SK-N-MC (cell line): Measurements from ENCODE around the gene CELSR3.

Experiments
- DNase-seq: peaks from one replicate; pipeline ENCODE4 v3.0.0-alpha.2; 2011; ENCODE audit warnings: low read depth, low spot score
- H3K27ac ChIP-seq: fragments of 200-600 bp; sonication (generic); 2 replicates; pipeline ENCODE4 v1.5.1; 2016; ENCODE audit warnings: mixed run types
- H3K36me3 ChIP-seq: fragments of 200-600 bp; sonication (generic); 2 replicates; pipeline ENCODE4 v1.6.1; 2017; ENCODE audit warnings: antibody characterized with exemption, low read length, mixed read lengths; ENCODE audit not compliant: insufficient read depth
- H3K4me3 ChIP-seq: fragments of 200-600 bp; sonication (generic); 2 replicates; pipeline ENCODE4 v1.5.1; 2016
- H3K9ac ChIP-seq: fragments of 200-600 bp; sonication (generic); 2 replicates; pipeline ENCODE4 v1.8.0; 2017; ENCODE audit warnings: mixed run types, mixed read lengths; ENCODE audit not compliant: insufficient read length
- H3K9me3 ChIP-seq: fragments of 200-600 bp; sonication (generic); 2 replicates; pipeline ENCODE4 v1.6.1; 2017; ENCODE audit warnings: low read depth, mild to moderate bottlenecking, antibody characterized with exemption, low read length, moderate library complexity, mixed read lengths
- EZH2 ChIP-seq: fragments of 200-600 bp; sonication (generic); IDR thresholded peaks from one replicate; pipeline ENCODE4 v1.6.1; 2017; ENCODE audit warnings: antibody characterized with exemption
- FOXP2 ChIP-seq: optimal IDR thresholded peaks from 2 replicates; pipeline ENCODE3; 2011; ENCODE audit warnings: mild to moderate bottlenecking, moderate library complexity; ENCODE audit not compliant: insufficient read depth; ENCODE audit errors: extremely low read length, control extremely low read depth
- POLR2AphosphoS5 ChIP-seq: IDR thresholded peaks from 2 replicates; pipeline ENCODE4 v1.6.1; 2012; ENCODE audit warnings: mild to moderate bottlenecking, low read depth, low read length, borderline replicate concordance

Gene CELSR3

DNA sequence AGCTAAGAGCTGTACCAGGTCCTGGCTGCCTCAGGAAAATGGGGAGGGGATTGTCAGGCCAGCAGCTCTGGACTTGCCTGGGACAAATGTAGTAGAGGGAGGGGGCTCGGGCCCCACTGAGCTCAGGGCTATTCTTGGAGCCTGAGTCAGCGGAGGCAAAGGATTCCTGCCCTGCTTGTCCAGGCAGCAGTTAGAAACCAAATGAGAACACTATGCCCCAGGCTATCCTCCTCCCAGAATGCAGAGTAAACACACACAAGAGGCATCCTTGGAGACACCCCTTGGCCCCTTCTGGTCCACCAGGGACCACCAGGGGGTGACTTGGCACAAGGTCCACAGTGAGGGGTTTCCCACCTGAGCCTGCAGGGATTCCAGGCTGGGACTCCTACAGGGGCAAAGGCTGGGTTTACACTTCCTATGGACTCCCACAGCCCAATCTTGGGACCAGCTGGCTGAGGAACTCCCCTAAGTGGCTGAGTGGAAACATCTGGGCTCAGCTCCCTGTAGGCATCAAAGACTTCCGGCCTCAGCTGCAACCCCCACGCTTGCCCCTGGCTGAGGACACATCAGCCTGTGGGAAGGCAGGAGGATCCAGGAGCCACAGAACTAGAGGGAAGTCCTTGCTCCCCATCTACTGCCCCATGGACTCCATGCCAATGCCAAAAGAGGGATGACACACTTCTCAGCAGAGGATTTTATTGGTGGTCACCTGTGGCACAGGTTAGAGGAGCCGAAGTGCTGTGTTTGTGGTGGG lies 64.2 kb downstream of the CELSR3 start:
- H3K4me3 ChIP-seq: peak overlapping the region; percentile 14; the same call in 1 of the 2 replicates
- peak; percentile 24 for DNase-seq
- peaks cover 4% of the 10 kb centered on the region; the same call in 1 of the 2 replicates for H3K36me3 ChIP-seq
- H3K9me3 ChIP-seq: no peaks in the 10 kb centered on the region
- H3K9ac ChIP-seq: no peak overlapping the region
- TF ChIP-seq POLR2AphosphoS5 (no peak), EZH2 (no peak), FOXP2 (no peak)
- peak overlapping the region; percentile 71 for H3K27ac ChIP-seq

- no peak overlapping the region for H3K9ac ChIP-seq
- H3K9me3 ChIP-seq: no peaks in the 10 kb centered on the region
- TF ChIP-seq EZH2 (no peak), FOXP2 (no peak), POLR2AphosphoS5 (no peak)
- peaks cover 4% of the 10 kb centered on the region; the same call in 1 of the 2 replicates for H3K36me3 ChIP-seq
- H3K27ac ChIP-seq: no peak overlapping the region
- no peak for DNase-seq
- no peak overlapping the region for H3K4me3 ChIP-seq
Observed at GRCh38 chr3:48597408-48597800, 65.3 kb downstream of the CELSR3 start.

DNA sequence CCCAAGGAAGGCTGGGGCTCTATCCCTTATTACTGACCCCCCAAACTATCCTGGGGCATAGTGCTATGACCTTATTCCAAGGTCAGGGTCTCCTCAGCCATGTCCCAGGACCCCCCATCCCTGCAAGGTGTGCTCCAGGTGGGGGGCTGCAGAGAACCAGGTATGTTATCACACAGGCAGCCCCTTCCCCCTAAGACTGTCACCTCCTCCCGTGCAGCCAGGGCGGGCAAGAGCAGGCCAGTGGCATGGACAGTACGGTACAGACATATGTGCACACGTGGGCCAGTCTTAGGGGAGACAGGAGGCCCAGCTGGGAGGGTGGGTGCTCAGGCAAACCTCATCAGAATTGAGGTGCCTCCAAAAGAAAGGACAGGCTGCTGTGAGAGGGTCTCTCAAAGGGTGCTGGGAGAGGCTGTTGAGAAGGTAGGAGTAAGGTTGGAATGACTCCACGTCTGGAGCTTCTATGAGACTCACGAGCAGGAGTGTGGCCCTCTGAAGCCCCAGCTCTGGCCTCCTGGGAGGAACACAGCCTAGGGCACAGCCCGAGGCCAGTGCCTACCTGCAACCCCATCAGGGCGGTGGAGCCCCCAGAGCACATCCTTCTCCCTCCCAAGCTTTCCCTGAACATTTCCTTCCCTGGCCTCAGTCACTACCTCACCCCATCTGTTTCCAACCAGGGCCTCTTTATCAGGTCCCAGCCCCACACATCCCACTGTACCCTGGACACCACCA lies 65.8 kb downstream of the CELSR3 start:
- H3K36me3 ChIP-seq: peaks cover 4% of the 10 kb centered on the region; the same call in 1 of the 2 replicates
- no peaks in the 10 kb centered on the region for H3K9me3 ChIP-seq
- H3K4me3 ChIP-seq: no peak overlapping the region
- no peak for TF ChIP-seq EZH2
- TF ChIP-seq FOXP2: no peak
- TF ChIP-seq POLR2AphosphoS5: no peak
- no peak overlapping the region for H3K9ac ChIP-seq
- H3K27ac ChIP-seq: no peak overlapping the region; the same call in 1 of the 2 replicates
- no peak for DNase-seq

DNA sequence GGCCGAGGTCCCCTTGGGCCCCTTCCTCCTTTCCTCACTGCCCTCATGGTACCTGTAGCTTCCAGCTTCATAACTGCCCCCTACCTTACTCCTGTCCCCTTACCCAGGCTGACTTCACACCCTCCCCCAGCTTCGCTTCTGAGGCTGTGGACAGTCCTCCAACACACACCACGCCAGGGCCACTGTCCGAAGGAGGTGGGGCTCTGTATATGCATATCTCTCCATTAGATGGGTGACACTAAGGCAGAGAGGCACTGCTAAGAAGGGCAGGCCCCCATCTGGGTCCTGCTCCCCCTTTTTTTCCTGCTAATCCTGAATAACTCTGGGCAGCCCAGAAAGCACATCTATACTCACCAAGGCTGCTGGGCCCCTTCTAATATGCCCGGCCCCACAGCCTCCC lies 66.5 kb downstream of the CELSR3 start:
- no peak for DNase-seq
- H3K9ac ChIP-seq: no peak overlapping the region
- no peak overlapping the region for H3K27ac ChIP-seq
- no peaks in the 10 kb centered on the region for H3K9me3 ChIP-seq
- no peak overlapping the region for H3K4me3 ChIP-seq
- H3K36me3 ChIP-seq: peaks cover 2% of the 10 kb centered on the region; the same call in 1 of the 2 replicates
- TF ChIP-seq POLR2AphosphoS5: no peak
- TF ChIP-seq FOXP2: no peak
- TF ChIP-seq EZH2: no peak

DNA sequence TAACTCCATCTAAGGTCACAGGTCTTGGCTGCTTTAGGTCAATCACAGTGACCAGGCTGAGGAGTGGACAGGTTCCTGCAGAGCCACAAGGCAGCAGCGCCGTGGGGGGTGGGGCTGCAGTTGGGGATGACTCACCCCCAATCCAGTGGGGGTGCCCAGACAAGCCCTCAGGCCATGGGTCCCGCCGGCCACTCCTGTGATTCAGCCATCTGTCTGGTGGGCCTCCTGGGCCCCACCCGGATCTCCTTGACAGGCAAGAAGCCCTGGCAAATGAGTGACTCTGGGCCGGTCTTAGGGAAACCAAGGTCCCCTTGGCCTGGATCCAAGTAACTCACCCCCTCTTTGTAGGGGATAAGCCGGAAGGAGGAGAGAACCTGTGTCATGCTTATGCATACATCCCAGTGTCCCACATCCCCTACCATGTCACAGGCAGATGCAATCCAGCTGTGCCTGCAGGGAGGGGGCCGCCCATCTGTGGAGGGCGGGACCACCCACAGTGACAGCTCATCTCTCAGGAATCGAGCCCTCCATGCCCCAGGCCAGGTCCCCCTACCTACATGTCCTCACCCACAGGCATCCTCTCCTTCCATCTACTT lies 67.1 kb downstream of the CELSR3 start:
- no peak for DNase-seq

GRCh38 chr3:48595075-48595525 lies 67.6 kb downstream of the CELSR3 start, which contains the start of gene COL7A1:
Gene COL7A1 (minus strand): TSS chr3:48595329. CDS start chr3:48595159, 170 bp downstream.
- Histone ChIP-seq H3K27ac (no peak within 1 kb of the TSS), H3K4me3 (peak within 1 kb of the TSS; percentile 49), H3K36me3 (no peaks in the 10 kb centered on the region; the same call in 1 of the 2 replicates), H3K9ac (no peak within 1 kb of the TSS), H3K9me3 (no peaks in the 10 kb centered on the region)
- no peak for DNase-seq
- TF ChIP-seq FOXP2: no peak
- no peak for TF ChIP-seq EZH2
- no peak for TF ChIP-seq POLR2AphosphoS5

More for the DNA sequence above, 67.1 kb downstream of the CELSR3 start:
- H3K27ac ChIP-seq: no peak overlapping the region
- H3K36me3 ChIP-seq: no peaks in the 10 kb centered on the region; the same call in 1 of the 2 replicates
- no peak overlapping the region for H3K9ac ChIP-seq
- no peaks in the 10 kb centered on the region for H3K9me3 ChIP-seq
- TF ChIP-seq FOXP2 (no peak), POLR2AphosphoS5 (no peak; the same call in 1 of the 2 replicates), EZH2 (no peak)
- H3K4me3 ChIP-seq: no peak overlapping the region

DNA sequence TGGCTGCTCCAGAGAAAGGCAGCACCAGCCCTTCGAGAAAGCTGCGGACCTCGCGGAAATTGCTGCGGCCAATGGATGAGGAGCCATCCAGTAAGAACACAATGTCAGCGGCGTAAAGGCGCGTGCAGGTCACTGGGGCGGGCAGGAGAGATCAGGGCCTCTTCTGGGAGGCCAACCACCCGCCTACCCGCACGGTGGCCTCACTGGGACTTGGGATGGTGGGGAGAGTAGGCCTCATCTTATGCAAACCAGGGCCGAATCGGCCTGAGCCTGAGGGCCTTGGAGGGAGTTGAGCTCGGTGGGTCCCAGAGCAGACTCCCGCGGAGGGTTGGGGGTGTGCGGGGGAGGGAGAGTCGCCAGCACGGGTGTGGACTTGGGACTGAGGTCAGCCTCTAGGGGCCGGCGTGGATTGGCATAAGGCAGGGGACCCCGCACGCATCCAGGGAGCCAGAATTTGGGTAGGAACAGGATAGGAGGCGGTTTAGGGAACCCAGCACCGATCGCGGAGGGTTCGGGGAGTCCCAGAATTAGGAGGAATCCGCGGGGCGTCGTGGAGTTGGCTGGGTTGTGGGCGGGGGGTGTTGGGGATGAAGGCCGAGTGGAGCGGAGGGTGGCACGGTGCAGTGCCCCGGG lies 68.2 kb downstream of the CELSR3 start:
- H3K36me3 ChIP-seq: no peaks in the 10 kb centered on the region
- no peak overlapping the region for H3K27ac ChIP-seq
- H3K9ac ChIP-seq: no peak overlapping the region
- TF ChIP-seq EZH2 (no peak), FOXP2 (no peak), POLR2AphosphoS5 (no peak)
- H3K9me3 ChIP-seq: no peaks in the 10 kb centered on the region
- peak overlapping the region; percentile 49 for H3K4me3 ChIP-seq
- DNase-seq: no peak
